ENCODE results near the gene ADGRG2. TPM values are rescaled to one million over a fixed set of nuclear protein-coding genes. Genes with fewer than 3 reads are reported as not detected.
A peak's percentile ranks its signal among the peaks of the same experiment; 100 is the strongest.

The ADGRG2 gene
- total RNA-seq (2022) (0.09 and 0.47 TPM in 2 replicates), Bru-seq, nascent RNA (percentile 13 among the genes with signal in this experiment), BruChase-seq, experiment 1, labeled RNA remaining after a 6-hour chase (percentile 11 among the genes with signal in this experiment), BruChase-seq, experiment 2, labeled RNA remaining after a 2-hour chase (percentile 9 among the genes with signal in this experiment)
- long read RNA-seq, partial matches to known transcripts, result 0 of 5 reads
- long read RNA-seq, other reads (novel, unspliced or antisense), result 5 of 5 reads

GRCh38 chrX:19121898-19122640 lies at the start of gene ADGRG2:
Gene ADGRG2, minus strand, starts transcription at chrX:19122468. Its CDS starts 53,634 bp downstream, at chrX:19068834.
- Mint-ChIP-seq H3K4me1 (ENCODE audit: low read depth, unreplicated experiment) (no peaks in the 10 kb centered on the region), H3K4me3 (ENCODE audit: low read depth, unreplicated experiment) (peak within 1 kb of the TSS; percentile 28), H3K27ac (ENCODE audit: unreplicated experiment) (no peak within 1 kb of the TSS), H3K36me3 (ENCODE audit: insufficient read depth, unreplicated experiment) (peaks cover 5% of the 10 kb centered on the region), H3K9me3 (ENCODE audit: low read depth, unreplicated experiment) (no peaks in the 10 kb centered on the region), H3K27me3 (ENCODE audit: unreplicated experiment) (peaks cover 62% of the 10 kb centered on the region)
- DNase-seq, result peak; percentile 62
- intact Hi-C loops (cut with micrococcal nuclease; ENCODE audit: unreplicated experiment), result loop anchor here (5.0 kb wide), 1 partner anchor 80 kb away; no protein-coding TSS in a partner anchor
- no peak for TF ChIP-seq CTCF (IDR thresholded peaks at IDR 0.05; ENCODE audit: unreplicated experiment)
- CTCF ChIA-PET, result interaction anchor here (0.6 to 1.4 kb wide), 4 partner anchors 9 to 212 kb away, joined by 3 to 4 read pairs (median 3); no protein-coding TSS in a partner anchor
- BruUV-seq (replicated peaks), result no TSS peak

GRCh38 chrX:19168609-19169008 lies 46.3 kb upstream of the ADGRG2 start:
- intact Hi-C loops (cut with micrococcal nuclease; ENCODE audit: unreplicated experiment), result no loop called here
- no peak for DNase-seq
- Mint-ChIP-seq H3K36me3 (ENCODE audit: insufficient read depth, unreplicated experiment) (no peaks in the 10 kb centered on the region), H3K4me1 (ENCODE audit: low read depth, unreplicated experiment) (no peaks in the 10 kb centered on the region), H3K27ac (ENCODE audit: unreplicated experiment) (no peak overlapping the region), H3K4me3 (ENCODE audit: low read depth, unreplicated experiment) (no peak overlapping the region), H3K27me3 (ENCODE audit: unreplicated experiment) (peaks cover 33% of the 10 kb centered on the region), H3K9me3 (ENCODE audit: low read depth, unreplicated experiment) (no peaks in the 10 kb centered on the region)
- CTCF ChIA-PET, result no interaction called here
- TF ChIP-seq CTCF (IDR thresholded peaks at IDR 0.05; ENCODE audit: unreplicated experiment), result no peak
- no TSS peak for BruUV-seq (replicated peaks)

- Mint-ChIP-seq H3K9me3 (ENCODE audit: low read depth, unreplicated experiment) (no peaks in the 10 kb centered on the region), H3K4me3 (ENCODE audit: low read depth, unreplicated experiment) (no peak overlapping the region), H3K36me3 (ENCODE audit: insufficient read depth, unreplicated experiment) (no peaks in the 10 kb centered on the region), H3K4me1 (ENCODE audit: low read depth, unreplicated experiment) (no peaks in the 10 kb centered on the region), H3K27me3 (ENCODE audit: unreplicated experiment) (peaks cover 63% of the 10 kb centered on the region), H3K27ac (ENCODE audit: unreplicated experiment) (no peak overlapping the region)
- intact Hi-C loops (cut with micrococcal nuclease; ENCODE audit: unreplicated experiment), result no loop called here
- no TSS peak for BruUV-seq (replicated peaks)
- no peak for TF ChIP-seq CTCF (IDR thresholded peaks at IDR 0.05; ENCODE audit: unreplicated experiment)
- DNase-seq, result no peak
- CTCF ChIA-PET, result no interaction called here
These were observed 40.6 kb upstream of the ADGRG2 start for GRCh38 chrX:19162851-19163250.

- no peak overlapping the region for H3K27ac Mint-ChIP-seq (ENCODE audit: unreplicated experiment)
- CTCF ChIA-PET, result no interaction called here
These were observed 33.9 kb upstream of the ADGRG2 start for GRCh38 chrX:19156186-19156585.

More at GRCh38 chrX:19156186-19156585, 33.9 kb upstream of the ADGRG2 start:
- BruUV-seq (replicated peaks), result no TSS peak
- no peak for DNase-seq
- Mint-ChIP-seq H3K4me3 (ENCODE audit: low read depth, unreplicated experiment) (no peak overlapping the region), H3K4me1 (ENCODE audit: low read depth, unreplicated experiment) (no peaks in the 10 kb centered on the region), H3K9me3 (ENCODE audit: low read depth, unreplicated experiment) (no peaks in the 10 kb centered on the region), H3K36me3 (ENCODE audit: insufficient read depth, unreplicated experiment) (no peaks in the 10 kb centered on the region), H3K27me3 (ENCODE audit: unreplicated experiment) (peaks cover 46% of the 10 kb centered on the region)
- intact Hi-C loops (cut with micrococcal nuclease; ENCODE audit: unreplicated experiment), result no loop called here
- no peak for TF ChIP-seq CTCF (IDR thresholded peaks at IDR 0.05; ENCODE audit: unreplicated experiment)

All from Calu3 (cell line).